K562 (cell line): ENCODE measurements around the gene IFT27. TPM values are rescaled to one million over a fixed set of nuclear protein-coding genes. Genes with fewer than 3 reads are reported as not detected.
"Not testable (repeated sequence)": the region's sequence is repeated elsewhere in the genome, so short reads cannot be mapped to it uniquely, and the experiment has no call there.

Source experiments
- ATAC-seq: fragments of 200-7000 bp; cut with Tn5 transposase; 3 replicates; pipeline ENCODE4 v1.9.1; 2020; ENCODE audit warnings: moderate library complexity
- BruUV-seq: library from RNA; stranded (reverse); fragments of 400-500 nt; replicated peaks from 2 replicates; lab custom pipeline; 2021; lab: Mats Ljungman, UMichigan
- CTCF ChIA-PET: fragments of 300-600 bp; formaldehyde crosslinking; extraction: SDS; loops from one replicate; lab custom pipeline; 2021; ENCODE audit warnings: low intra/inter-chr PET ratio; lab: Yijun Ruan, JAX
- POLR2A ChIA-PET: fragments of 300-600, 350-650 bp; sonication (Branson Sonifier 250); formaldehyde crosslinking; extraction: SDS; loops from one replicate; lab custom pipeline; 2021; ENCODE audit warnings: antibody characterized with exemption, inconsistent platforms; lab: Yijun Ruan, JAX
- DNase-seq, 4 experiments: peaks; one replicate each; pipeline versions ENCODE4 v3.0.0 to v3.0.0-alpha.2; 2011 to 2018; ENCODE audit warnings: low spot score in 3 of 4, mixed read lengths in 3 of 4; ENCODE audit errors: extremely low read depth in 1 of 4
- FAIRE-seq: peaks from 2 replicates; lab custom pipeline; 2011; peaks lifted over from hg19 to GRCh38; lab: Jason Lieb, UNC
- H2AFZ ChIP-seq: 2 replicates; pipeline ENCODE4 v1.6.0; 2011; ENCODE audit warnings: low read depth, low read length, control low read depth, inconsistent platforms
- H3K27ac ChIP-seq: fragments of 200-600 bp; 3 replicates; pipeline ENCODE4 v1.8.0; 2011; ENCODE audit warnings: low read depth, mild to moderate bottlenecking, control low read depth, inconsistent platforms, low read length, moderate library complexity, mixed read lengths; ENCODE audit errors: extremely low read depth
- H3K27me3 ChIP-seq, 2 experiments: fragments of 300-600 bp in 1 of 2; 2 replicates in 1 of 2; 3 replicates in 1 of 2; pipeline versions ENCODE4 v1.6.0 to v1.8.0; 2011; ENCODE audit warnings: inconsistent platforms in 2 of 2, low read length in 2 of 2, mild to moderate bottlenecking in 1 of 2, mixed read lengths in 1 of 2, moderate library complexity in 1 of 2; ENCODE audit not compliant: control insufficient read depth in 2 of 2, insufficient read depth in 2 of 2
- H3K36me3 ChIP-seq: fragments of 300-600 bp; 3 replicates; pipeline ENCODE4 v1.8.0; 2011; ENCODE audit warnings: mild to moderate bottlenecking, low read length, inconsistent platforms; ENCODE audit not compliant: control insufficient read depth, insufficient read depth
- H3K4me1 ChIP-seq, 2 experiments: fragments of 200-600 bp in 1 of 2; replicated peaks in 1 of 2; 2 replicates in 1 of 2; 3 replicates in 1 of 2; pipeline versions ENCODE4 v1.5.1 to v1.8.0; 2011; ENCODE audit warnings: inconsistent platforms in 2 of 2, low read length in 2 of 2, mild to moderate bottlenecking in 1 of 2, mixed read lengths in 1 of 2, moderate library complexity in 1 of 2; ENCODE audit not compliant: control insufficient read depth in 2 of 2, insufficient read depth in 2 of 2
- H3K4me2 ChIP-seq: 2 replicates; pipeline ENCODE4 v1.6.1; 2011; ENCODE audit warnings: low read length, control low read depth, inconsistent platforms, mixed read lengths; ENCODE audit not compliant: insufficient read depth
- H3K4me3 ChIP-seq: fragments of 200-600 bp; sonication (generic), shearing (Covaris generic); 2 replicates; pipeline ENCODE4 v1.5.1; 2016; ENCODE audit warnings: control low read depth, inconsistent platforms
- H3K79me2 ChIP-seq: fragments of 200-600 bp; 3 replicates; pipeline ENCODE4 v1.8.0; 2011; ENCODE audit warnings: low read length, inconsistent platforms; ENCODE audit not compliant: control insufficient read depth, insufficient read depth
- H3K9ac ChIP-seq, 2 experiments: 2 replicates each; pipeline versions ENCODE4 v1.6.0 to v1.6.1; 2011; ENCODE audit warnings: low read depth in 2 of 2, low read length in 2 of 2, control low read depth in 1 of 2, inconsistent platforms in 1 of 2, mild to moderate bottlenecking in 1 of 2, mixed read lengths in 1 of 2; ENCODE audit not compliant: insufficient read depth in 1 of 2
- H3K9me1 ChIP-seq: one replicate; pipeline ENCODE4 v1.6.0; 2011; ENCODE audit warnings: inconsistent platforms, mild to moderate bottlenecking, low read length, moderate library complexity; ENCODE audit not compliant: control insufficient read depth, insufficient read depth
- H3K9me3 ChIP-seq: replicated peaks from 2 replicates; pipeline ENCODE4 v1.5.1; 2011; ENCODE audit warnings: low read depth, low read length, inconsistent platforms; ENCODE audit not compliant: control insufficient read depth, insufficient read depth
- H4K20me1 ChIP-seq: replicated peaks from 2 replicates; pipeline ENCODE4 v1.6.1; 2011; ENCODE audit warnings: low read length, inconsistent platforms, mixed read lengths; ENCODE audit not compliant: control insufficient read depth, insufficient read depth
- BRD4 ChIP-seq: fragments of 200-600 bp; sonication (generic); IDR thresholded peaks from 2 replicates; pipeline ENCODE4 v1.6.1; 2017; ENCODE audit warnings: inconsistent platforms
- MBD2 ChIP-seq: sonication (generic); IDR thresholded peaks from 2 replicates; pipeline ENCODE4 v1.6.1; 2016; ENCODE audit warnings: low read depth, borderline replicate concordance
- RBM25 ChIP-seq: fragments of 200-400 bp; formaldehyde crosslinking; IDR thresholded peaks from 2 replicates; pipeline ENCODE4 v1.6.1; 2018; ENCODE audit warnings: low read length, low read depth, moderate library complexity; ENCODE audit not compliant: severe bottlenecking
- TFAM ChIP-seq: fragments of 250-450 bp; sonication (Bioruptor Pico); conservative IDR thresholded peaks from 2 replicates; pipeline ENCODE4 v1.5.0; 2021; ENCODE audit warnings: mild to moderate bottlenecking, moderate library complexity
- ZNF263 ChIP-seq: sonication (generic); formaldehyde crosslinking; IDR thresholded peaks from 2 replicates; pipeline ENCODE4 v1.8.0; 2022; ENCODE audit warnings: mild to moderate bottlenecking, missing genetic modification reagents, borderline replicate concordance
- ZNF717 ChIP-seq: fragments of 250-450 bp; sonication (Bioruptor Pico); IDR thresholded peaks from 2 replicates; pipeline ENCODE4 v1.5.0; 2021
- WGBS: fragments of 100-300 bp; shearing (Covaris generic); methylation state at CpG from one replicate; pipeline ENCODE4 v1.1.6; 2016; ENCODE audit warnings: low coverage, mixed read lengths; ENCODE audit not compliant: insufficient coverage; ENCODE audit errors: missing lambda C conversion rate; 5-methylcytosine and 5-hydroxymethylcytosine counted together
- in situ Hi-C: fragments of 300-500 bp; cut with MboI; formaldehyde crosslinking; loops from 4 replicates; pipeline ENCODE4 v1.15.0; 2018; ENCODE audit warnings: inconsistent platforms, mixed read lengths
- intact Hi-C: fragments of 100-400 bp; cut with micrococcal nuclease; formaldehyde crosslinking; loops from 2 replicates; pipeline ENCODE4 v1.14.2; 2022
- polyA plus RNA-seq, 8 experiments: library from polyadenylated mRNA; depleted of rRNA in 4 of 8; stranded (reverse) in 5 of 8; unstranded in 3 of 8; fragments of >200 nt; fragmentation: Nextera tagmentation in 2 of 8; fragmentation: Illumina TruSeq in 1 of 8; extraction: Ambion mirVana in 2 of 8; extraction: Trizol in 1 of 8; gene quantifications; 2 replicates each; pipeline versions ENCODE4 v1.2.1 to v1.2.3, GENCODE V29; 2011 to 2014; ENCODE audit warnings: inconsistent platforms in 1 of 8, missing spikeins in 1 of 8
- total RNA-seq, 7 experiments: library from RNA; depleted of rRNA in 6 of 7; stranded (reverse); fragments of >200 nt in 6 of 7; fragmentation: Illumina TruSeq in 2 of 7; extraction: Trizol in 2 of 7; gene quantifications; 2 replicates each; pipeline versions ENCODE4 v1.2.1 to v1.2.3, GENCODE V29; 2011 to 2021; ENCODE audit warnings: low replicate concordance in 1 of 7

Gene IFT27
- total and polyA plus RNA-seq, 9 of the 15 experiments (the other 6 are each of a cell fraction or from before 2014, with no cell fraction given) = 0.01 to 1.4 (median 0.14) TPM; not detected in 1

DNA sequence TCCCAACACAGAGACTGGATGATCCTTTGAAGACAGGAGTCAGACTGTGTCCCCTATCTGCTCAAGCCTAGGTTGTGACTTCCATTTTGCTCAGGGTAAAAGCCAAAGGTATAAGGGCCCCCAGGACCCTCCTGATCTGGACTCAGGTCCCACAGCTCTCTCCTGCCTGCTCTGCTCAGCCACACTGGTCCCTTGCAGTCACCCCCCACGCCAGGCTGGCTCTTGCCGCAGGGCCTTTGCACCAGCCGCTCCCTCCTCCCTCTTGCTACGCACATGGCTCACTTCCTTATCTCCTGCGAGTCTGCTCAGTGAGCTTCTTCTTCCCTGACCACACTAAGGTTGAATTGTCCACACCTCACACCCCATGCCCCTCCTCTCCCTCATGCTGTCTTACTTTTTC lies 44.0 kb downstream of the IFT27 start:
- TF ChIP-seq TFAM (CRISPR knock-in tag) (no peak), RBM25 (peak; percentile 12), ZNF717 (CRISPR knock-in tag) (no peak), BRD4 (no peak), ZNF263 (CRISPR knock-in tag) (peak; percentile 35; the same call in 1 of the 2 replicates), MBD2 (no peak)
- H3K27ac ChIP-seq = no peak overlapping the region

GRCh38 chr22:36731321-36731720 lies 44.6 kb downstream of the IFT27 start:
- in situ Hi-C loops = not testable (repeated sequence)

More for the DNA sequence above, 44.0 kb downstream of the IFT27 start:
- H3K27me3 ChIP-seq = peaks cover 0 to 5% of the 10 kb centered on the region in 2 experiments; a peak in 3 of 5 replicates
- in situ Hi-C loops = no loop called here
- CTCF ChIA-PET = no interaction called here
- intact Hi-C loops = no loop called here
- H3K79me2 ChIP-seq = no peaks in the 10 kb centered on the region
- DNase-seq (no peak), FAIRE-seq (no peak), ATAC-seq (no peak)
- no peak overlapping the region for H2AFZ ChIP-seq
- POLR2A ChIA-PET = no interaction called here
- H3K4me2 ChIP-seq = no peak overlapping the region
- no TSS peak for BruUV-seq
- 0% methylated on average over 2 of the region's 5 CpGs for WGBS
- H3K4me3 ChIP-seq = no peak overlapping the region
- H3K36me3 ChIP-seq = no peaks in the 10 kb centered on the region
- H4K20me1 ChIP-seq = no peaks in the 10 kb centered on the region
- no peaks in the 10 kb centered on the region for H3K9me3 ChIP-seq
- H3K9ac ChIP-seq = no peak overlapping the region
- no peaks in the 10 kb centered on the region for H3K4me1 ChIP-seq
- no peaks in the 10 kb centered on the region for H3K9me1 ChIP-seq

More at GRCh38 chr22:36731321-36731720, 44.6 kb downstream of the IFT27 start:
- H3K36me3 ChIP-seq, POLR2A ChIA-PET, DNase-seq, H2AFZ ChIP-seq, H3K9me3 ChIP-seq, H3K79me2 ChIP-seq, H3K4me1 ChIP-seq, H3K4me2 ChIP-seq, H3K4me3 ChIP-seq, BruUV-seq, intact Hi-C loops, H4K20me1 ChIP-seq, ATAC-seq, CTCF ChIA-PET, FAIRE-seq, H3K9ac ChIP-seq, H3K27me3 ChIP-seq, H3K27ac ChIP-seq, H3K9me1 ChIP-seq: not testable (repeated sequence)
- 0% methylated on average over 6 of the region's 6 CpGs for WGBS
